Transverse colon (tissue), 3 donors: ENCODE data around the gene THADA.

ENCODE experiments used
- EP300 ChIP-seq: sonication (generic); formaldehyde crosslinking; IDR thresholded peaks from one replicate; pipeline ENCODE4 v1.6.1; 2017; ENCODE audit warnings: antibody characterized with exemption, low read depth
- TF ChIP-seq, protein P1 (sequence below), 5 experiments: fragments of 200-600 bp in 3 of 5; fragments of 450-650 bp in 2 of 5; sonication (generic) in 3 of 5; IDR thresholded peaks; 1 replicate in 2 of 5; 2 replicates in 3 of 5; pipeline ENCODE4 v1.5.1; 2016 to 2017; ENCODE audit warnings: antibody characterized with exemption in 5 of 5, inconsistent platforms in 3 of 5, mild to moderate bottlenecking in 2 of 5, moderate library complexity in 1 of 5

DNA sequence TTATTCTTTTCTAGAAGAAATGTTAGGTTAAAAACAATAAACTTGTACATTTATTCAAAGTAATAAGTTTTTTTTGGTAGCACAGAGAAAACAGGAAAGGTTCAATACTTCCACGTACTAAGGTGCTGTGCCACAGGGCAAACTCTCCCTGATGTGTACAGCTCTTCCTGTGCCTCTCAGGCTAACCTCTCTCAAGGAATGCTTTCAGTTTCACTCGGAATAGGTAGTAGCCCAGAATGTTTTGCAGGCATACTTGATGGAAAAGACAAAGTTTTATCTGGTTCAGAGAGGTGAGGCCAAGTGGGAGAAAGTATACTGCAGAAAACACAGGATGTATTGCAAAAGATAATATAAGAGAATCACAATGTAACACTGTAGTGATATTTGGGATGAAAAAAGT, 198.4 kb downstream of the THADA start:
- TF ChIP-seq, protein P1, sequence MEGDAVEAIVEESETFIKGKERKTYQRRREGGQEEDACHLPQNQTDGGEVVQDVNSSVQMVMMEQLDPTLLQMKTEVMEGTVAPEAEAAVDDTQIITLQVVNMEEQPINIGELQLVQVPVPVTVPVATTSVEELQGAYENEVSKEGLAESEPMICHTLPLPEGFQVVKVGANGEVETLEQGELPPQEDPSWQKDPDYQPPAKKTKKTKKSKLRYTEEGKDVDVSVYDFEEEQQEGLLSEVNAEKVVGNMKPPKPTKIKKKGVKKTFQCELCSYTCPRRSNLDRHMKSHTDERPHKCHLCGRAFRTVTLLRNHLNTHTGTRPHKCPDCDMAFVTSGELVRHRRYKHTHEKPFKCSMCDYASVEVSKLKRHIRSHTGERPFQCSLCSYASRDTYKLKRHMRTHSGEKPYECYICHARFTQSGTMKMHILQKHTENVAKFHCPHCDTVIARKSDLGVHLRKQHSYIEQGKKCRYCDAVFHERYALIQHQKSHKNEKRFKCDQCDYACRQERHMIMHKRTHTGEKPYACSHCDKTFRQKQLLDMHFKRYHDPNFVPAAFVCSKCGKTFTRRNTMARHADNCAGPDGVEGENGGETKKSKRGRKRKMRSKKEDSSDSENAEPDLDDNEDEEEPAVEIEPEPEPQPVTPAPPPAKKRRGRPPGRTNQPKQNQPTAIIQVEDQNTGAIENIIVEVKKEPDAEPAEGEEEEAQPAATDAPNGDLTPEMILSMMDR (IDR thresholded peaks at IDR 0.05), result no peak
- no peak for TF ChIP-seq EP300
